GM12878 (cell line): Measurements from ENCODE around the gene DAO. TPM values are rescaled to one million over a fixed set of nuclear protein-coding genes. Genes with fewer than 3 reads are reported as not detected.

Experiments used
- ATAC-seq: fragments of 200-7000 bp; cut with Tn5 transposase; 3 replicates; pipeline ENCODE4 v1.9.1; 2020; ENCODE audit warnings: mild to moderate bottlenecking, moderate library complexity
- BruUV-seq: library from RNA; stranded (reverse); fragments of 400-500 nt; replicated peaks from 2 replicates; lab custom pipeline; 2021; lab: Mats Ljungman, UMichigan
- CTCF ChIA-PET: fragments of 300-600 bp; sonication (Branson Sonifier 250); formaldehyde crosslinking; extraction: SDS; loops from one replicate; lab custom pipeline; 2021; ENCODE audit warnings: inconsistent platforms; lab: Yijun Ruan, JAX
- POLR2A ChIA-PET: fragments of 350-600 bp; formaldehyde crosslinking; extraction: SDS; loops from one replicate; lab custom pipeline; 2021; ENCODE audit warnings: inconsistent platforms; lab: Charles Lee
- RAD21 ChIA-PET: fragments of 300-600 bp; sonication (Branson Sonifier 250); formaldehyde crosslinking; loops from one replicate; lab custom pipeline; 2023; ENCODE audit warnings: antibody characterized with exemption; ENCODE audit not compliant: unreplicated experiment; lab: Charles Lee
- SMC1A ChIA-PET: fragments of 300-600 bp; sonication (Branson Sonifier 250); formaldehyde crosslinking; loops from one replicate; lab custom pipeline; 2023; ENCODE audit not compliant: unreplicated experiment, uncharacterized antibody; lab: Charles Lee
- DNase-seq: peaks from one replicate; pipeline ENCODE4 v3.0.0-alpha.2; 2011; ENCODE audit warnings: low read depth, low spot score
- FAIRE-seq: peaks from 3 replicates; lab custom pipeline; 2011; peaks lifted over from hg19 to GRCh38; lab: Jason Lieb, UNC
- H2AFZ ChIP-seq: 2 replicates; pipeline ENCODE4 v1.6.0; 2011; ENCODE audit warnings: low read depth, low read length, control low read depth; ENCODE audit not compliant: control insufficient read depth
- H3K27ac ChIP-seq: 2 replicates; pipeline ENCODE4 v1.5.1; 2011; ENCODE audit warnings: control low read depth; ENCODE audit not compliant: control insufficient read depth, insufficient read depth
- H3K27me3 ChIP-seq, 2 experiments: replicated peaks in 1 of 2; 2 replicates each; pipeline versions ENCODE4 v1.6.0 to v1.6.1; 2011; ENCODE audit warnings: low read length in 1 of 2; ENCODE audit not compliant: control insufficient read depth in 2 of 2, insufficient read depth in 2 of 2
- H3K36me3 ChIP-seq, 2 experiments: 2 replicates each; pipeline ENCODE4 v1.5.1; 2011; ENCODE audit warnings: low read length in 1 of 2; ENCODE audit not compliant: control insufficient read depth in 2 of 2, insufficient read depth in 2 of 2
- H3K4me1 ChIP-seq: 2 replicates; pipeline ENCODE4 v1.6.1; 2011; ENCODE audit warnings: mild to moderate bottlenecking, low read length, moderate library complexity, mixed read lengths; ENCODE audit not compliant: control insufficient read depth, insufficient read depth
- H3K4me2 ChIP-seq: 2 replicates; pipeline ENCODE4 v1.6.0; 2011; ENCODE audit warnings: control low read depth; ENCODE audit not compliant: control insufficient read depth, insufficient read depth
- H3K4me3 ChIP-seq: fragments of 200-600 bp; sonication (generic); 2 replicates; pipeline ENCODE4 v1.5.1; 2016
- H3K79me2 ChIP-seq: 2 replicates; pipeline ENCODE4 v1.6.0; 2011; ENCODE audit warnings: low read length; ENCODE audit not compliant: control insufficient read depth, insufficient read depth
- H3K9ac ChIP-seq: 2 replicates; pipeline ENCODE4 v1.8.0; 2011; ENCODE audit warnings: low read length, control low read depth, mixed read lengths; ENCODE audit not compliant: control insufficient read depth, insufficient read depth
- H3K9me3 ChIP-seq: replicated peaks from 3 replicates; pipeline ENCODE4 v1.5.1; 2011; ENCODE audit warnings: mild to moderate bottlenecking, low read length; ENCODE audit not compliant: control insufficient read depth, insufficient read depth
- H4K20me1 ChIP-seq: 2 replicates; pipeline ENCODE4 v1.6.0; 2011; ENCODE audit not compliant: control insufficient read depth, insufficient read depth
- CHD2 ChIP-seq: IDR thresholded peaks from 2 replicates; pipeline ENCODE4 v1.6.1; 2011; ENCODE audit warnings: low read depth, low read length, improper control_type of control experiment, borderline replicate concordance
- DPF2 ChIP-seq: fragments of 450-650 bp; IDR thresholded peaks from 2 replicates; pipeline ENCODE4 v1.6.1; 2017; ENCODE audit warnings: mild to moderate bottlenecking
- EP300 ChIP-seq, 2 experiments: fragments of 150-350 bp in 1 of 2; IDR thresholded peaks; 2 replicates each; pipeline ENCODE4 v1.6.1; 2011 to 2012; ENCODE audit warnings: low read depth in 2 of 2, low read length in 2 of 2, borderline replicate concordance in 1 of 2, improper control_type of control experiment in 1 of 2, inconsistent platforms in 1 of 2; ENCODE audit not compliant: control insufficient read depth in 1 of 2
- FOXM1 ChIP-seq: IDR thresholded peaks from 2 replicates; pipeline ENCODE4 v1.6.1; 2012; ENCODE audit warnings: low read depth, mild to moderate bottlenecking, inconsistent platforms, low read length, moderate library complexity
- KLF5 ChIP-seq: fragments of 450-650 bp; IDR thresholded peaks from 2 replicates; pipeline ENCODE4 v1.6.1; 2014; ENCODE audit warnings: mild to moderate bottlenecking; ENCODE audit not compliant: partially characterized antibody
- POLR2A ChIP-seq: IDR thresholded peaks from 2 replicates; pipeline ENCODE4 v1.6.1; 2011; ENCODE audit warnings: low read depth, mild to moderate bottlenecking, low read length
- ZNF207 ChIP-seq: fragments of 450-650 bp; IDR thresholded peaks from 2 replicates; pipeline ENCODE4 v1.6.1; 2014; ENCODE audit warnings: antibody characterized with exemption, mild to moderate bottlenecking, borderline replicate concordance
- ZNF384 ChIP-seq: IDR thresholded peaks from 2 replicates; pipeline ENCODE4 v1.6.1; 2012; ENCODE audit warnings: low read depth, mild to moderate bottlenecking, low read length, improper control_type of control experiment, borderline replicate concordance
- WGBS: methylation state at CpG from one replicate; pipeline ENCODE4 v1.1.6; 2016; ENCODE audit warnings: low lambda C conversion rate; ENCODE audit not compliant: insufficient replicate concordance, insufficient coverage; ENCODE audit errors: missing lambda C conversion rate; 5-methylcytosine and 5-hydroxymethylcytosine counted together
- in situ Hi-C: fragments of 300-500 bp; cut with MboI; formaldehyde crosslinking; loops from 9 replicates; pipeline ENCODE4 v1.14.3; 2018; ENCODE audit warnings: mixed read lengths
- intact Hi-C: fragments of 100-400 bp; cut with micrococcal nuclease; formaldehyde crosslinking; loops from one replicate; pipeline ENCODE4 v1.14.2; 2022; ENCODE audit not compliant: unreplicated experiment
- polyA plus RNA-seq, 11 experiments: library from polyadenylated mRNA; depleted of rRNA in 4 of 11; unstranded in 6 of 11; stranded (reverse) in 5 of 11; fragments of >200 nt; fragmentation: Nextera tagmentation in 4 of 11; fragmentation: Illumina TruSeq in 1 of 11; extraction: Ambion mirVana in 4 of 11; extraction: Trizol in 1 of 11; gene quantifications; 1 replicate in 1 of 11; 2 replicates in 10 of 11; pipeline versions ENCODE4 v1.2.1 to v1.2.3, GENCODE V29; 2011 to 2016; ENCODE audit warnings: inconsistent platforms in 2 of 11, missing spikeins in 2 of 11, low read depth in 1 of 11
- total RNA-seq, 4 experiments: library from RNA; depleted of rRNA in 3 of 4; stranded (reverse); fragments of >200 nt in 3 of 4; fragmentation: Illumina TruSeq in 1 of 4; extraction: Trizol in 1 of 4; gene quantifications; 2 replicates each; pipeline versions ENCODE4 v1.2.1 to v1.2.3, GENCODE V29; 2013 to 2021
- TF ChIP-seq, protein P1 (sequence below): IDR thresholded peaks from 2 replicates; pipeline ENCODE4 v1.6.1; 2012; ENCODE audit warnings: low read depth, low read length, improper control_type of control experiment
- TF ChIP-seq, protein P2 (sequence below): fragments of 450-650 bp; IDR thresholded peaks from 2 replicates; pipeline ENCODE4 v1.6.1; 2018; ENCODE audit warnings: borderline replicate concordance, mild to moderate bottlenecking; ENCODE audit not compliant: partially characterized antibody
- TF ChIP-seq, protein P3 (sequence below), 3 experiments: IDR thresholded peaks in 2 of 3; conservative IDR thresholded peaks in 1 of 3; 2 replicates each; pipeline ENCODE4 v1.5.1; 2011; ENCODE audit warnings: low read depth in 3 of 3, low read length in 3 of 3, mild to moderate bottlenecking in 3 of 3, control low read depth in 2 of 3, moderate library complexity in 2 of 3, inconsistent platforms in 1 of 3, mixed read lengths in 1 of 3; ENCODE audit not compliant: control insufficient read depth in 2 of 3, insufficient read depth in 1 of 3; ENCODE audit errors: extremely low read depth in 1 of 3

DAO gene
- total and polyA plus RNA-seq, 10 of the 15 experiments (the other 5 are each of a cell fraction or from before 2014, with no cell fraction given) = 0.15 TPM; not detected in 9

DNA sequence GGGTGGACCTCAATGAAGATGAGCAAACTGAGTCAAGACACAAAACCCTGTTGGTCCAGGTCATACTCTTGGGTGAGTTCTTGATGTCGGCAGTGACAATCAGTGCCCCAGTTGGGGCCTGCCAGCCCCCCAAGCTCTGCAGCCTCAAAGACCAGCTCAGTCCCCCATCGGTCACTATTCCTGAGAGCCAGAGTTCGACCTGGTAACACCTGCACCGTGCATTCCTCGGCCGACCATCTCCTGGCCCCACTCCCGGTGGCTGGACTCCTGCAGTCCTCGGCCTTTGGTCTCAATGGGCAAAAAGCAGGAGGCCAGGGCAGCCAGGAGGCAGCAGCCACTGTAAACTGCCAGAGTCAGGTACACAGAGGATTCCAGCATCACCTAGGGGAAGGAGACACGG is 32.5 kb downstream of the DAO start:
- Histone ChIP-seq H3K4me2 (no peak overlapping the region), H2AFZ (no peak overlapping the region), H3K9ac (no peak overlapping the region), H3K9me3 (no peaks in the 10 kb centered on the region; the same call in 2 of the 3 replicates), H3K79me2 (no peaks in the 10 kb centered on the region), H3K4me3 (no peak overlapping the region), H3K36me3 (no peaks in the 10 kb centered on the region), H3K27me3 (no peaks in the 10 kb centered on the region; a peak in 1 of 4 replicates), H3K27ac (no peak overlapping the region), H4K20me1 (no peaks in the 10 kb centered on the region), H3K4me1 (no peaks in the 10 kb centered on the region)
- DNase-seq (no peak), FAIRE-seq (no peak), ATAC-seq (no peak)
- ChIA-PET RAD21 (no interaction called here), POLR2A (no interaction called here), SMC1A (no interaction called here), CTCF (no interaction called here)
- intact Hi-C loops = no loop called here
- in situ Hi-C loops = no loop called here
- BruUV-seq = no TSS peak
- 63% methylated on average over 9 of the region's 9 CpGs for WGBS
- TF ChIP-seq, protein P1, sequence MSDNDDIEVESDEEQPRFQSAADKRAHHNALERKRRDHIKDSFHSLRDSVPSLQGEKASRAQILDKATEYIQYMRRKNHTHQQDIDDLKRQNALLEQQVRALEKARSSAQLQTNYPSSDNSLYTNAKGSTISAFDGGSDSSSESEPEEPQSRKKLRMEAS = no peak
- TF ChIP-seq POLR2A = no peak
- TF ChIP-seq KLF5 = no peak
- no peak for TF ChIP-seq FOXM1
- TF ChIP-seq CHD2 = no peak
- TF ChIP-seq ZNF207 = no peak
- TF ChIP-seq, protein P2, sequence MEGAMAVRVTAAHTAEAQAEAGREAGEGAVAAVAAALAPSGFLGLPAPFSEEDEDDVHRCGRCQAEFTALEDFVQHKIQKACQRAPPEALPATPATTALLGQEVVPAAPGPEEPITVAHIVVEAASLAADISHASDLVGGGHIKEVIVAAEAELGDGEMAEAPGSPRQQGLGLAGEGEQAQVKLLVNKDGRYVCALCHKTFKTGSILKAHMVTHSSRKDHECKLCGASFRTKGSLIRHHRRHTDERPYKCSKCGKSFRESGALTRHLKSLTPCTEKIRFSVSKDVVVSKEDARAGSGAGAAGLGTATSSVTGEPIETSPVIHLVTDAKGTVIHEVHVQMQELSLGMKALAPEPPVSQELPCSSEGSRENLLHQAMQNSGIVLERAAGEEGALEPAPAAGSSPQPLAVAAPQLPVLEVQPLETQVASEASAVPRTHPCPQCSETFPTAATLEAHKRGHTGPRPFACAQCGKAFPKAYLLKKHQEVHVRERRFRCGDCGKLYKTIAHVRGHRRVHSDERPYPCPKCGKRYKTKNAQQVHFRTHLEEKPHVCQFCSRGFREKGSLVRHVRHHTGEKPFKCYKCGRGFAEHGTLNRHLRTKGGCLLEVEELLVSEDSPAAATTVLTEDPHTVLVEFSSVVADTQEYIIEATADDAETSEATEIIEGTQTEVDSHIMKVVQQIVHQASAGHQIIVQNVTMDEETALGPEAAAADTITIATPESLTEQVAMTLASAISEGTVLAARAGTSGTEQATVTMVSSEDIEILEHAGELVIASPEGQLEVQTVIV = no peak
- no peak for TF ChIP-seq ZNF384
- TF ChIP-seq DPF2 = no peak
- no peak for TF ChIP-seq EP300 (IDR thresholded peaks at IDR 0.05; ENCODE audit: borderline replicate concordance in 1 of 2, control insufficient read depth in 1 of 2, low read depth in 2 of 2, low read length in 2 of 2)
- TF ChIP-seq, protein P3, sequence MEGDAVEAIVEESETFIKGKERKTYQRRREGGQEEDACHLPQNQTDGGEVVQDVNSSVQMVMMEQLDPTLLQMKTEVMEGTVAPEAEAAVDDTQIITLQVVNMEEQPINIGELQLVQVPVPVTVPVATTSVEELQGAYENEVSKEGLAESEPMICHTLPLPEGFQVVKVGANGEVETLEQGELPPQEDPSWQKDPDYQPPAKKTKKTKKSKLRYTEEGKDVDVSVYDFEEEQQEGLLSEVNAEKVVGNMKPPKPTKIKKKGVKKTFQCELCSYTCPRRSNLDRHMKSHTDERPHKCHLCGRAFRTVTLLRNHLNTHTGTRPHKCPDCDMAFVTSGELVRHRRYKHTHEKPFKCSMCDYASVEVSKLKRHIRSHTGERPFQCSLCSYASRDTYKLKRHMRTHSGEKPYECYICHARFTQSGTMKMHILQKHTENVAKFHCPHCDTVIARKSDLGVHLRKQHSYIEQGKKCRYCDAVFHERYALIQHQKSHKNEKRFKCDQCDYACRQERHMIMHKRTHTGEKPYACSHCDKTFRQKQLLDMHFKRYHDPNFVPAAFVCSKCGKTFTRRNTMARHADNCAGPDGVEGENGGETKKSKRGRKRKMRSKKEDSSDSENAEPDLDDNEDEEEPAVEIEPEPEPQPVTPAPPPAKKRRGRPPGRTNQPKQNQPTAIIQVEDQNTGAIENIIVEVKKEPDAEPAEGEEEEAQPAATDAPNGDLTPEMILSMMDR (IDR thresholded peaks at IDR 0.05 in 2 of 3, conservative IDR thresholded peaks at IDR 0.05 in 1 of 3; ENCODE audit: control insufficient read depth in 2 of 3, extremely low read depth in 1 of 3, insufficient read depth in 1 of 3, low read depth in 3 of 3, low read length in 3 of 3) = no peak
